Ovary (tissue), 10 donors: ENCODE measurements around the gene TMEM200A. TPM values are rescaled to one million over a fixed set of nuclear protein-coding genes. Genes with fewer than 3 reads are reported as not detected.
A peak's percentile ranks its signal among the peaks of the same experiment; 100 is the strongest.

Experiments used
- DNase-seq, 5 donors: peaks; one replicate each; pipeline ENCODE4 v3.0.0-alpha.2; 2019 to 2020
- H3K27ac ChIP-seq, 2 donors: fragments of 200-600 bp; one replicate each; pipeline versions ENCODE4 v1.5.1 to v1.8.0; 2019 to 2022
- H3K27me3 ChIP-seq: fragments of 200-600 bp; one replicate; pipeline ENCODE4 v1.8.0; 2022
- H3K36me3 ChIP-seq: fragments of 200-600 bp; sonication (generic); one replicate; pipeline ENCODE4 v1.5.1; 2019
- H3K4me1 ChIP-seq: one replicate; pipeline ENCODE4 v1.8.1; 2013; ENCODE audit warnings: mild to moderate bottlenecking, moderate library complexity; ENCODE audit not compliant: insufficient read depth
- H3K4me3 ChIP-seq: fragments of 200-600 bp; sonication (generic); one replicate; pipeline ENCODE4 v1.5.1; 2017
- H3K9me3 ChIP-seq, 2 donors: fragments of 200-600 bp in 1 of 2; sonication (generic) in 1 of 2; one replicate each; pipeline versions ENCODE4 v1.5.1 to v1.8.1; 2013 to 2019; ENCODE audit warnings: mild to moderate bottlenecking in 1 of 2, moderate library complexity in 1 of 2
- CTCF ChIP-seq, 3 donors: fragments of 450-650 bp in 2 of 3; fragments of 200-600 bp in 1 of 3; IDR thresholded peaks; one replicate each; pipeline versions ENCODE4 v1.5.1 to v1.8.0; 2016 to 2022; ENCODE audit warnings: antibody characterized with exemption in 3 of 3, mild to moderate bottlenecking in 1 of 3
- EP300 ChIP-seq: sonication (generic); formaldehyde crosslinking; IDR thresholded peaks from one replicate; pipeline ENCODE4 v1.6.1; 2017; ENCODE audit warnings: antibody characterized with exemption
- POLR2A ChIP-seq: fragments of 450-650 bp; IDR thresholded peaks from one replicate; pipeline ENCODE4 v1.6.1; 2017; ENCODE audit warnings: antibody characterized with exemption, mild to moderate bottlenecking, moderate library complexity
- WGBS, 3 donors: extraction: QIAGEN DNeasy Blood & Tissue Kit in 1 of 3; methylation state at CpG; one replicate each; pipeline versions ENCODE4 v1.1.5 to v1.1.7; 2013 to 2017; 5-methylcytosine and 5-hydroxymethylcytosine counted together
- intact Hi-C, 4 donors: fragments of 100-400 bp; cut with DNase I; formaldehyde crosslinking; loops; one replicate each; pipeline versions ENCODE4 v1.11.0 to v1.15.1; 2022 to 2023
- long read RNA-seq, 3 donors: library from polyadenylated mRNA in 2 of 3; unstranded in 2 of 3; transcript quantifications; one replicate each; pipeline ENCODE4 v2.0.0 and lab custom pipeline, GENCODE V29; 2021 to 2026
- polyA plus RNA-seq, 2 donors: library from polyadenylated mRNA; stranded (reverse); fragments of 200-250 nt in 1 of 2; fragments of 350-450 nt in 1 of 2; fragmentation: Illumina TruSeq in 1 of 2; extraction: RNeasy Lipid Tissue Mini Kit (QIAGEN cat#74804) in 1 of 2; gene quantifications; one replicate each; pipeline ENCODE4 v1.2.3, GENCODE V29; 2013 to 2014
- total RNA-seq, 7 donors: library from RNA; depleted of rRNA in 2 of 7; stranded (reverse); fragments of >200 nt in 2 of 7; fragmentation: NEBNext Ultra II Directional in 3 of 7; extraction: Animal tissue kit (Norgen Biotek cat#: 25700) in 3 of 7; gene quantifications; one replicate each; pipeline versions ENCODE4 v1.1.0 to v1.2.4, GENCODE V29; 2016 to 2023
- donor health status: DM: no; HTN: no; CAD: no; lungs with moderate emphysema.
- donor health status: DM: no; HTN: no; CAD: no.
- donor health status: Bipolar disorder and iron deficiency.
- donor health status: DM: yes; HTN: yes; CAD: no.
- donor health status: DM: no; HTN: no; CAD: no.
- donor health status: DM: yes; HTN: yes; CAD: no.

The TMEM200A gene
- total RNA-seq = 10 to 100 TPM in 6 of 7 donors, 1 to 10 TPM in 1; 8.2 to 32.5 (median 17.6) TPM
- polyA plus RNA-seq = 10 to 100 TPM; 17.7 to 31.1 TPM
- long read RNA-seq, donor 1, transcript TMEM200A-201 (3 exons, 3,512 nt) = major isoform, 9 of 39 reads
- long read RNA-seq, donor 1, partial matches to known transcripts = 21 of 39 reads
- long read RNA-seq, donor 1, other reads (novel, unspliced or antisense) = 5 of 39 reads
- long read RNA-seq, donor 2, partial matches to known transcripts = 0 of 6 reads
- long read RNA-seq, donor 2, other reads (novel, unspliced or antisense) = 0 of 6 reads
- long read RNA-seq, donor 3, transcript TMEM200A-201 (3 exons, 3,512 nt) = major isoform, 33 of 47 reads
- long read RNA-seq, donor 3, partial matches to known transcripts = 8 of 47 reads
- long read RNA-seq, donor 3, other reads (novel, unspliced or antisense) = 2 of 47 reads

- intact Hi-C loops = loop anchor here in 3 of 4 donors (5.0 to 10.0 kb wide), 5 partner anchors 239 to 479 kb away; no protein-coding TSS in a partner anchor
- H3K27ac ChIP-seq = peak within 1 kb of the TSS; percentile 79 to 80
These were observed at the start of gene TMEM200A for GRCh38 chr6:130365166-130366106. Gene TMEM200A, plus strand, starts transcription at chr6:130366017. Its CDS starts 74,406 bp downstream, at chr6:130440423.

DNA sequence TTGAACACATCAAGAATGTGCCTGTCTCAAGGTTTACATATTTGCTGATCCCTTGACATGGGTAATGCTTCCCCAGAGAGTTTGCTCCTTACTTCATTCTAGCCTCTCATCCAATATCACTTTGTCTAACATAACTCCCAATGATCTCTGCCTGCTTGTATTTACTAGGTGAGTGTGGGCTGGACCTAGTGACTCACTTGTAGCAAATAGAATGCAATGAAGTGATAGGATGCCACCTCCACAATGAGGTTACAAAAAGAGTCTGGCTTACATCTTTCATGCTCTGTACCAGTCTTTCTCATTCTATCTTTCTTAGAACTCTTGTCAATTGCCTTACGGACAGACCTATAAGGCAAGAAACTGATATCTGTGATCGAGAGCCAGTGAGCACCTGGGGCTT, 44.9 kb upstream of the TMEM200A start:
- Histone ChIP-seq H3K27ac (no peak overlapping the region), H3K4me3 (no peak overlapping the region), H3K4me1 (no peaks in the 10 kb centered on the region), H3K9me3 (no peaks in the 10 kb centered on the region), H3K27me3 (no peaks in the 10 kb centered on the region), H3K36me3 (no peaks in the 10 kb centered on the region)
- no peak for DNase-seq
- TF ChIP-seq POLR2A (no peak), CTCF (IDR thresholded peaks at IDR 0.05) (no peak), EP300 (no peak)
- intact Hi-C loops = loop anchor here in 3 of 4 donors (5.0 to 10.0 kb wide), 3 partner anchors 524 to 554 kb away; no protein-coding TSS in a partner anchor
- 84 to 88% (median 85%) methylated on average over 2 of the region's 2 CpGs for WGBS, 3 donors

More at GRCh38 chr6:130365166-130366106, at the start of gene TMEM200A:
- Histone ChIP-seq H3K9me3 (no peaks in the 10 kb centered on the region), H3K4me3 (peak within 1 kb of the TSS; percentile 90), H3K4me1 (peaks cover 2% of the 10 kb centered on the region), H3K36me3 (no peaks in the 10 kb centered on the region), H3K27me3 (no peaks in the 10 kb centered on the region)
- peak; percentile 81 to 93 (median 85) for DNase-seq
- peak; percentile 26 for TF ChIP-seq POLR2A
- peak; percentile 82 to 90 (median 87) for TF ChIP-seq CTCF (IDR thresholded peaks at IDR 0.05)
- no peak for TF ChIP-seq EP300
- 1% methylated on average over 68 to 84 of the region's 84 CpGs for WGBS, 3 donors

DNA sequence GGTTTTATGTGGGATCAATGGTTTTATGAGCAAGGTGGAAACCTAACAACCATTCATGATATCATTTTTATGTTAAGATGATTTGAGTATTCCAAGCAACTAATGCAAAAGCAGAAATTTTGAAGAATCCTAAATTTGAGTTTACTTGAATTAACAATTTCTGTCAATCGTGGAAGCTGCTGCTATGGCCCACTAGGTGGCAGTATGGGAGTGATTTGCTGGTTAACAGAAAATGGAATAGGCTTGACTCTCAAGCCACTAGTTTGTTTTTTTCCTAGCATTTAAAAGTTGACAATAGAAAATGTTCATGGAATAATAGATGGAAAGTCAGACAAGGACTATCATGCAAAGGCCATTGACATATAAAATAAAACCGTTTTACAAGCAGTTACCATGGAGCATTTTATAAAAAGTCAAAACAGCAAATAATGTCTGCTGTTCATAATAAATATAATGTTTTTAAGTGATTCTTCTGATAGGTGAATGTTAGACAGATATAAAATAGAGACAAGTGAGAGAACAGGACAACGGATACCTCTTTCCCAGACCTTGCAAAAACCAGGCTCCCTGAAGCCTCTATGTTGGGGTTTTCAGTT, 43.0 kb upstream of the TMEM200A start:
- Histone ChIP-seq H3K4me1 (no peaks in the 10 kb centered on the region), H3K9me3 (no peaks in the 10 kb centered on the region), H3K36me3 (no peaks in the 10 kb centered on the region), H3K27me3 (no peaks in the 10 kb centered on the region), H3K4me3 (no peak overlapping the region), H3K27ac (no peak overlapping the region)
- WGBS, 3 donors = 5 to 10% (median 5%) methylated on average over 3 of the region's 3 CpGs
- intact Hi-C loops = loop anchor here in 3 of 4 donors (5.0 to 10.0 kb wide), 3 partner anchors 522 to 552 kb away; no protein-coding TSS in a partner anchor
- TF ChIP-seq CTCF (IDR thresholded peaks at IDR 0.05) = peak; percentile 75 to 80 (median 78)
- no peak for TF ChIP-seq POLR2A
- peak; percentile 30 to 60 (median 48) for DNase-seq

- DNase-seq = no peak
- TF ChIP-seq POLR2A = no peak
- TF ChIP-seq EP300 = no peak
- no peak for TF ChIP-seq CTCF (IDR thresholded peaks at IDR 0.05)
- H3K27me3 ChIP-seq = no peaks in the 10 kb centered on the region
- WGBS, 3 donors = 6 to 13% (median 12%) methylated on average over 4 of the region's 4 CpGs
- no peak overlapping the region for H3K4me3 ChIP-seq
- intact Hi-C loops = loop anchor here in 3 of 4 donors (5.0 to 10.0 kb wide), 3 partner anchors 520 to 550 kb away; no protein-coding TSS in a partner anchor
- no peaks in the 10 kb centered on the region for H3K36me3 ChIP-seq
- H3K27ac ChIP-seq = no peak overlapping the region
- H3K4me1 ChIP-seq = no peaks in the 10 kb centered on the region
- no peaks in the 10 kb centered on the region for H3K9me3 ChIP-seq
These were observed 41.2 kb upstream of the TMEM200A start for GRCh38 chr6:130324657-130325056.
